Keratinocyte (primary cell): ENCODE measurements around the gene PRKCE.

ENCODE experiments used
- CTCF ChIP-seq, 3 experiments: IDR thresholded peaks in 1 of 3; conservative IDR thresholded peaks in 1 of 3; optimal IDR thresholded peaks in 1 of 3; 2 replicates in 2 of 3; 3 replicates in 1 of 3; pipeline versions ENCODE3 to v1.5.1; 2011; ENCODE audit warnings: low read length in 3 of 3, mild to moderate bottlenecking in 3 of 3, moderate library complexity in 2 of 3, control low read depth in 1 of 3, inconsistent platforms in 1 of 3; ENCODE audit not compliant: insufficient read depth in 2 of 3; ENCODE audit errors: extremely low read depth in 1 of 3
- EZH2 ChIP-seq: IDR thresholded peaks from one replicate; pipeline ENCODE4 v1.6.1; 2012; ENCODE audit warnings: inconsistent platforms, mild to moderate bottlenecking, low read length, moderate library complexity

DNA sequence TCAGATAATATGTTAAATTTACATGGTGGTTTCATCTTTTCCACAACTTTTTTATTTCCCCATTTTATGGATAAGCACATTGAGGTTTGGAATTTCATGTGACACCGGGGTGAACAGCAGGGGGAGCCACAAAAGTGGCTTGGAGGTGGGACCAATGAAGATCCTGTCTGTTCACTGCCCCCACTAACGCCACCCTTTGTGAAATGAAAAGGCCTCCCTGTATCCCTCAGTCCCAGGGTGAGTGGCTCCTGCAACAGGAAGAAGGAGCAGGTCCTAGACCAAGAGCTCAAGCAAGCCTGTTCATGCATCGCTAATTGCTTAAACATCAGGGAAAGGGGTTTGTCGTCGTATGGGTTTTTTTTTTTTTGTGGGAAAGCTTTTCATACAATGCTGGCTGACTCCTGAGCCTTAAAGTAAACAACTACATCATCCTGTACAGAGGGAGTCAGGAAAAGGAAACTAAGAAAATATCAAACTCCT lies 377.9 kb downstream of the PRKCE start:
- TF ChIP-seq CTCF (optimal IDR thresholded peaks at IDR 0.05 in 1 of 3, IDR thresholded peaks at IDR 0.05 in 1 of 3, conservative IDR thresholded peaks at IDR 0.05 in 1 of 3; ENCODE audit: extremely low read depth in 1 of 3, insufficient read depth in 2 of 3, low read length in 3 of 3) (no peak), EZH2 (no peak)
